Lung (tissue), 12 donors: ENCODE data around the gene PTPRE. TPM values are rescaled to one million over a fixed set of nuclear protein-coding genes. Genes with fewer than 3 reads are reported as not detected.

ENCODE experiments used
- ATAC-seq: fragments of 200-7000 bp; cut with Tn5 transposase; one replicate; pipeline ENCODE4 v1.9.1; 2020; ENCODE audit warnings: moderate number of reproducible peaks; ENCODE audit not compliant: insufficient read depth, low FRiP score
- DNase-seq, 3 donors: peaks; one replicate each; pipeline ENCODE4 v3.0.0-alpha.2; 2013 to 2017
- H3K27ac ChIP-seq, 2 donors: one replicate each; pipeline ENCODE4 v1.5.1; 2013; ENCODE audit warnings: mild to moderate bottlenecking in 2 of 2, moderate library complexity in 2 of 2, control low read depth in 1 of 2, inconsistent platforms in 1 of 2, low read depth in 1 of 2, low read length in 1 of 2
- H3K27me3 ChIP-seq, 3 donors: one replicate each; pipeline ENCODE4 v1.5.1; 2013; ENCODE audit warnings: low read length in 2 of 3; ENCODE audit not compliant: control insufficient read depth in 3 of 3, insufficient read depth in 3 of 3
- H3K36me3 ChIP-seq, 4 donors: one replicate each; pipeline ENCODE4 v1.5.1; 2013; ENCODE audit warnings: low read length in 4 of 4, mild to moderate bottlenecking in 1 of 4, moderate library complexity in 1 of 4; ENCODE audit not compliant: control insufficient read depth in 4 of 4, insufficient read depth in 4 of 4
- H3K4me1 ChIP-seq, 5 donors: one replicate each; pipeline ENCODE4 v1.5.1; 2013; ENCODE audit warnings: low read length in 5 of 5, mild to moderate bottlenecking in 2 of 5, moderate library complexity in 1 of 5; ENCODE audit not compliant: control insufficient read depth in 5 of 5, insufficient read depth in 5 of 5
- H3K4me3 ChIP-seq: one replicate; pipeline ENCODE4 v1.5.1; 2013; ENCODE audit warnings: mild to moderate bottlenecking, control low read depth, moderate library complexity
- H3K9ac ChIP-seq, 2 donors: one replicate each; pipeline ENCODE4 v1.5.1; 2013; ENCODE audit warnings: low read length in 2 of 2, control low read depth in 1 of 2; ENCODE audit not compliant: insufficient read depth in 1 of 2
- H3K9me3 ChIP-seq, 4 donors: one replicate each; pipeline ENCODE4 v1.5.1; 2013; ENCODE audit warnings: low read length in 3 of 4, mild to moderate bottlenecking in 1 of 4, moderate library complexity in 1 of 4; ENCODE audit not compliant: control insufficient read depth in 4 of 4, insufficient read depth in 3 of 4
- CTCF ChIP-seq: IDR thresholded peaks from 2 replicates; pipeline ENCODE4 v1.5.1; 2012; ENCODE audit warnings: mild to moderate bottlenecking; ENCODE audit errors: control extremely low read depth, extremely low read depth
- WGBS, 2 donors: extraction: QIAGEN DNeasy Blood & Tissue Kit; methylation state at CpG; one replicate each; pipeline ENCODE4 v1.1.7; 2013; 5-methylcytosine and 5-hydroxymethylcytosine counted together
- polyA plus RNA-seq, 2 donors: library from polyadenylated mRNA; stranded (reverse); fragments of 200-250 nt; gene quantifications; one replicate each; pipeline ENCODE4 v1.2.1, GENCODE V29; 2013
- total RNA-seq, 2 donors: library from RNA; depleted of rRNA in 1 of 2; stranded (reverse); fragments of >200 nt in 1 of 2; gene quantifications; one replicate each; pipeline ENCODE4 v1.2.1, GENCODE V29; 2014 to 2021
- donor health status: control.
- donor health status: control.
- donor health status: Bipolar disorder and iron deficiency.
- donor health status: healthy.
- donor health status: DM: yes; HTN: yes; CAD: no.

PTPRE gene
- total and polyA plus RNA-seq, 4 donors = 15.5 to 68.7 (median 36.5) TPM

GRCh38 chr10:127979045-127979444 lies 72.1 kb downstream of the PTPRE start:
- WGBS, 2 donors = 24 to 52% methylated on average over 5 of the region's 5 CpGs
- DNase-seq (no peak), ATAC-seq (no peak)
- Histone ChIP-seq H3K9me3 (peaks cover 0 to 2% (median 0%) of the 10 kb centered on the region in 4 donors), H3K4me3 (no peak overlapping the region), H3K27me3 (no peaks in the 10 kb centered on the region), H3K27ac (no peak overlapping the region), H3K36me3 (no peaks in the 10 kb centered on the region), H3K9ac (no peak overlapping the region), H3K4me1 (peaks cover 0 to 26% (median 21%) of the 10 kb centered on the region in 5 donors)
- TF ChIP-seq CTCF = no peak

DNA sequence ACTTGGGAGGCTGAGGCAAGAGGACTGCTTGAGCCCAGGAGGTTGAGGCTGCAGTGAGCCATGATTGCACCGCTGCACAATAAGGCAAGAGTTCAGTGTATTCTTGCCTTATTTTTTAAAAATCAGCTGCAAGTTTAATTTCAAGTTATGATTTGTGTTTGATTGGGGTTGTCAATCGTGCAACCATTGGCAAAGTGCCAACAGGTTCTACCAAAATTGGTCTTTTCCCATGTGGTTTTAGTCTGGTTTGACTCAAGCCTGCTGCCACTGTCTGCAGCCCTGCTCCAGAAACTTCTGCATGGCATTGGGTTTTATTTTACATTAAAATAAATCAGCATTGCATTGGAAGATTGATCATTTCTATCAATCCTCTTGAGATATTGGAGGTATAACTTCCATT lies 72.7 kb downstream of the PTPRE start:
- ATAC-seq = no peak
- WGBS, 2 donors = 96 to 98% methylated on average over 2 of the region's 2 CpGs
- Histone ChIP-seq H3K9me3 (peaks cover 0 to 2% (median 0%) of the 10 kb centered on the region in 4 donors), H3K9ac (no peak overlapping the region), H3K27ac (no peak overlapping the region), H3K4me3 (no peak overlapping the region), H3K36me3 (peaks cover 0 to 3% (median 0%) of the 10 kb centered on the region in 4 donors), H3K27me3 (no peaks in the 10 kb centered on the region), H3K4me1 (peaks cover 0 to 26% (median 21%) of the 10 kb centered on the region in 5 donors)
- no peak for DNase-seq
- TF ChIP-seq CTCF = no peak

GRCh38 chr10:127980898-127981297 lies 74.0 kb downstream of the PTPRE start:
- Histone ChIP-seq H3K36me3 (peaks cover 0 to 3% (median 0%) of the 10 kb centered on the region in 4 donors), H3K4me1 (peaks cover 0 to 26% (median 21%) of the 10 kb centered on the region in 5 donors), H3K9ac (no peak overlapping the region), H3K27me3 (no peaks in the 10 kb centered on the region), H3K9me3 (peaks cover 0 to 2% (median 0%) of the 10 kb centered on the region in 4 donors), H3K27ac (no peak overlapping the region), H3K4me3 (no peak overlapping the region)
- ATAC-seq = no peak
- TF ChIP-seq CTCF = no peak
- WGBS, 2 donors = 96 to 99% methylated on average over 4 of the region's 4 CpGs
- DNase-seq = no peak

- H3K4me1 ChIP-seq = peaks cover 0 to 24% (median 8%) of the 10 kb centered on the region in 5 donors
- H3K9me3 ChIP-seq = peaks cover 0 to 2% (median 0%) of the 10 kb centered on the region in 4 donors
- 81 to 86% methylated on average over 10 of the region's 10 CpGs for WGBS, 2 donors
- ATAC-seq (no peak), DNase-seq (no peak)
- H3K36me3 ChIP-seq = peaks cover 0 to 3% (median 0%) of the 10 kb centered on the region in 4 donors
- H3K27me3 ChIP-seq = no peaks in the 10 kb centered on the region
- no peak overlapping the region for H3K4me3 ChIP-seq
- H3K27ac ChIP-seq = no peak overlapping the region
- H3K9ac ChIP-seq = no peak overlapping the region
- TF ChIP-seq CTCF = no peak
Measured at GRCh38 chr10:127982601-127983000, 75.7 kb downstream of the PTPRE start.
